GM10847 (cell line): ENCODE results near the gene CIAPIN1.

Source experiments
- POLR2A ChIP-seq: IDR thresholded peaks from 2 replicates; pipeline ENCODE4 v1.6.1; 2011; ENCODE audit not compliant: insufficient read length; ENCODE audit errors: extremely low read depth

CIAPIN1 gene

DNA sequence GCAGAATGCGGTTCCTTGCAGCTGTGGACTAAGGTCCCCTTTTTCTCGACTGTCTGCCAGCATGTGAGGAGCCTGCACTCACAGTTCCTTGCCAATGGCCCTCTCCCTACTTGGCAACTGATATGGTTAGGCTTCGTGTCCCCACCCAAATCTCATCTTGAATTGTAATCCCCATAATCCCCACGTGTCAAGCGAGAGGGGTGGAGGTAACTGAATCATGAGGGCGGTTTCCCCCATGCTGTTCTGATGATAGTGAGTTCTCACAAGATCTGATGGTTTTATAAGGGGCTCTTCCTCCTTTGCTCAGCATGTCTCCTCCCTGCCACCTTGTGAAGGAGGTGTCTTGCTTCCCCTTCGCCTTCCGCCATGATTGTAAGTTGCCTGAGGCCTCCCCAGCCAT, 19.9 kb downstream of the CIAPIN1 start:
- no peak for TF ChIP-seq POLR2A

DNA sequence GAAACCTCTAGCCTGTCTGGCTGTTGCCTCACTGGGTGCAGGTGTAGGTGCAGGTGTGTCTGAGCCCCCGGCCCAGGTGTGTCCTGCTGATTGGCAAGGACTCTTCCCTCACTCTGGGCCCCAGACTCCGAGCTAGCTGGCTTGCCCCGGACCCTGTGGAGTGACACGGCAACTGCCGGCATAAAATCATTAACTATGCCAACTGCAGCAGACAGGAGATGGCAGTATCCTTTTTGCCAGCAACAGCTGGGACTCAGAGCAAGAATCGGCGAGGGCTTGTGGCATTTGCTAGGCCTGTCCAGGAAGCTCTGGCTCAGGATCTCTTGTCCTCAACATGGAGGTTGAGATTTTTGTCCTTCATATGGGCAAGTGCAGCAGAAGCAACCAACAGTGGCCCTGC, 20.8 kb downstream of the CIAPIN1 start:
- TF ChIP-seq POLR2A: no peak

DNA sequence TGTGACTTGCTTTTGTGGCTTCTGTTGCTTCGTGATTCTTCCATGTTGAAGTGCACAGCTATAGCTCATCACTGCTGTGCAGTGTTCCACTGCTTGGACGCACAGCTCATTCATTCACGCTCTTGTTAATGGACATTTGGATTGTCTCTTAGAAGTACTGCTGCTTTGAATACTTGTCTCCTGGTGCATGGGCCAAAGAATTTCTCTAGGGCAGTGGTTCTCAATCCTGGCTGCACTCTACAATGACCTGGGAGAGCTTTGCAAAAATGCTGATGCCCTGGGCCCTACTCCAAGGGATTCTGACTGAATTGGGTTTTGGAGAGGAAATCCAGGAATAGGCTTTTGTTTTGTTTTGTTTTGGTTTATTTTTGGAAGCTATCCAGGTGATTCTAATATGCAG, 22.6 kb downstream of the CIAPIN1 start:
- TF ChIP-seq POLR2A: no peak

DNA sequence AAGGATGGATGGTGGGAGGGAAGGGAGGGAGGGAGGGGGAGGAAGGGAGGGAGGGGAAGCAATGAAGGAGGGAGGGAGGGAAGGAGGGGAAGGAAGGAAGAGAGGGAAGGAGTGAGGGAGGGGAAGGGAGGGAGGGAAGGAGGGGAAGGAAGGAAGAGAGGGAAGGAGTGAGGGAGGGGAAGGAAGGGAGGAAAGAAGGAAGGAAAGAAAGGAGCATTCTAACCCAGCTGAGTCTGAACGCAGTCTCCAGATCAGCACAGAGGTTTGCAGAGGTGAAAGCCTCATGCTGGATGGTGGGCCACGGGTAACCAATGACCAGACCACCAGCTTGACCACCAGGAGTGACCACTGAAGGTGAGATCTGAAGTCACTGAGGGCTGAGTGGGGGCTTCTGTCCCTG, 24.0 kb downstream of the CIAPIN1 start:
- TF ChIP-seq POLR2A: no peak

DNA sequence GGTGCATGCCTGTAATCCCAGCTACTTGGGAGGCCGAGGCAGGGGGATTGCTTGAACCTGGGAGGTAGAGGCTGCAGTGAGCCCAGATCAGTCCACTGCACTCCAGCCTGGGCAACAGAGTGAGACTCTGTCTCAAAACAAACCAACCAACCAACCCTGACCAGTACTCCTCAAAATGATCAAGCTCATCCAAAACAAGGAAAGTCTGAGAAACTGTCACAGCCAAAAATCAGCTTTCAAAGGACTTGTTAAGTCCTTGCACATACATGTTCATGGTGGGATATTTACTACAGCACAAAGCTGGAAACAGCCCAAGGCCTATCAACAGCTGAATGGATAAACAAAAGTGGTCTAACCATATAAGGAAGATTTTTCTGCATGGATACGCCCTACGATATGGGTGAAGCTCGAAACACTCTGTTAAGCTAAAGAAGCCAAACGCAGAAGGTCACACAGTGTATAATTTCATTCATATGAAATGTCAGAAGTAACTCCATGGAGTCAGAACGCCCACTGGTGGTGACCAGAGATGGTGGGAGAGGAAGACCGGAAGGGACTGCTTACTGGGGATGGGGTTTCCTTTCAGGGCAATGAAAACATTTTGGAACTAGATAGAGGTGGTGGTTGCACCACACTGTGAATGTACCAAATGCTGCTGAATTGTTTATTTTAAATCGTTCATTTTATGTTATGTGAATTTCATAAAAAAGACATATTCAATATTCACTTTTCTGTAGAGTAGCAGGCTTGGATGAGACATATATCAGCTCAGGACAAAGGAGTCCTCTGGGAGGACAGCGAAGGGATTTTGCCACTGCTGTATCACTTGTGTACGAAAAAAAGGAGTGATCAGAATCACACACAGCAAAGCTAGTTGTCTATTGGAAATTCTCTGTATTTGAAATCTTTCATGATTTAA, 24.9 kb downstream of the CIAPIN1 start:
- TF ChIP-seq POLR2A: no peak

DNA sequence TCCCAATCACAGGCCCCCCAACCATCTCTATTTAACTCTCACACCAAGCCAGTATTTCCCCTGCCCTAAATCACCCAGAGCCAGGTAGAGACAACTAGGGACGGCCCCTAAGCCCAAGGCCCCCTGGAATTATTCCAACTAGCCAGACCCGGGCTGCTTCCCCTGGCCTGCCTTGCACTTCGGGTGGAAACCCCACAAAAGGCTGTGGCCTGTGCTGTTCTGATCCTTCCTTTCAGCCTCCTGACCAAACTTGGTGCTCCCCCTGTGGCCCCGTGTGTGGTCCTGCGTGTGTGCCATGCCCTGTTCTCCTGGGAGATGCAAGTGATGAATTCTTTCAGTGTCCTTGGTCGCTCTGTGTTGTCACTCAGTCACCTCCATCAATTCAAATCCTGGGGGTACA, 27.7 kb downstream of the CIAPIN1 start:
- TF ChIP-seq POLR2A: no peak

DNA sequence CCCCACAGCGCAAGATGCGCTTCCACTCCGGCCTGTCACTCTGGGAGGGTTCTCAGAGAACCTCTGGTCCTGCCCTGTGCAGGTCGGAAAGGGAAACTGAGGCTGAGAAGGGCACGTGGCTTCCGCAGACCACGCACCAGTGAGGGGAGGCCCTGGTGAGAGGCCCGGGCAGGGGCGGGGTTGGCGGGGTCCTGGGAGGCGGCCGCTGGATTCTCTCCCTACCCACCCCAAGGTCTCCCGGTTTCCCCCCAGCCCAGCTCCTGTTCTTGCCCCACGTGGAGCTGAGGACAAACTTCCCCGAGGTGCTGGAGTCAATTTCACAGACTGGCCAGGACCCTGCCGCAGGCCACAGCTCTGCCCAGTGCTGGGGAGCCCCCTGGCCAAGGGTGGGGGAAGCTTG, 31.1 kb downstream of the CIAPIN1 start:
- no peak for TF ChIP-seq POLR2A

DNA sequence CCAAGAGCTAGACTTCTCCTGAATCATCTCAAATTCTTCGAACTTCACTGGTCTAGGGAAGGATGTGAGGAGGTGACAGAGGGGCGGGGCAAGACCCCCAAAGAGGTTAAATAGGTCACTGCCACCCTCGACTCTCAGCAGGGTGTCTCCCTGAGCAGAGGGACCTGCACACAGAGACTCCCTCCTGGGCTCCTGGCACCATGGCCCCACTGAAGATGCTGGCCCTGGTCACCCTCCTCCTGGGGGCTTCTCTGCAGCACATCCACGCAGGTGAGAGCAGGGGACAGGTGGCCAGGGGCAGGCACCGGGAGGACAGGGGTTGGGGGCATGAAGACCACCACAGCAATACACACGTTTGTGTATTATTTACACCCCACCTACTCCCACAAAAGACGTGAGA, 33.5 kb downstream of the CIAPIN1 start:
- no peak for TF ChIP-seq POLR2A

DNA sequence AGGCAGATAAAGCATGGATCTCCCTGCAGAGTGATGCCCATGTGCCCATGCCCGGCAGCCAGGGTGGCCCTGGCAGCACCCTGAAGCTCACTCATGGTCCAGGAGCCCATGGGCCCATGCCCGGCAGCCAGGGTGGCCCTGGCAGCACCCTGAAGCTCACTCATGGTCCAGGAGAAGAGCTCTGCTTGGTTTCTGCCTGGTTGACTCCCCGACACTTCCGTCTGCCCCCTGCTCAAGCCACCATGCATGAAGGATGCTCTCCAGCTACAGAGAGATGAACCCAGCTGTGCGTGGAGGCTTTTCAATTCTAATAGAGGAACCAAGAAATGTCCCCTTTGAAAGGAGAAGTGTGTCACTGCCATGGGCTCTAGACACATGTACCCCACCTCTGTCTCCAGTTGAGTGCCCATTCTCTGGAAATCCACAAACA, 33.9 kb downstream of the CIAPIN1 start:
- no peak for TF ChIP-seq POLR2A

DNA sequence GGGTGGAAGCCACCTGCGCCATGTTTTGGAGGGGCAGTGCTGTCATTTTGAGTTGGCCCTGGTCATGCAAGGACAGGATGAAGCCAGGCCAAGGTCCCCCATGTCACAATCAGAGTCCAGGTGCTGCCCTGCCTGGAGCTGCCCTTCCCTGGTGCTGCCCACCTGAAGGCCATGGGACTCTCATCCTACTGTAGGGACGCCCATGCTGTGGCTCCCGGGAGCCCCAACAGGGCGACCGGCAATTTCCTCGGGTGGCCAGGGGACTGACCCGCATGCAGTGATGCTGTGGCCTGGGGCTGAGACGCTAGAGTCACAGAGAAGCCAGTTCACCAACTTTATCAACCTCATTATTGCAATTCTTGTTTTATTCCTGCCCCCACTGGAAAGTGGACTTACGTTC, 34.6 kb downstream of the CIAPIN1 start:
- no peak for TF ChIP-seq POLR2A

DNA sequence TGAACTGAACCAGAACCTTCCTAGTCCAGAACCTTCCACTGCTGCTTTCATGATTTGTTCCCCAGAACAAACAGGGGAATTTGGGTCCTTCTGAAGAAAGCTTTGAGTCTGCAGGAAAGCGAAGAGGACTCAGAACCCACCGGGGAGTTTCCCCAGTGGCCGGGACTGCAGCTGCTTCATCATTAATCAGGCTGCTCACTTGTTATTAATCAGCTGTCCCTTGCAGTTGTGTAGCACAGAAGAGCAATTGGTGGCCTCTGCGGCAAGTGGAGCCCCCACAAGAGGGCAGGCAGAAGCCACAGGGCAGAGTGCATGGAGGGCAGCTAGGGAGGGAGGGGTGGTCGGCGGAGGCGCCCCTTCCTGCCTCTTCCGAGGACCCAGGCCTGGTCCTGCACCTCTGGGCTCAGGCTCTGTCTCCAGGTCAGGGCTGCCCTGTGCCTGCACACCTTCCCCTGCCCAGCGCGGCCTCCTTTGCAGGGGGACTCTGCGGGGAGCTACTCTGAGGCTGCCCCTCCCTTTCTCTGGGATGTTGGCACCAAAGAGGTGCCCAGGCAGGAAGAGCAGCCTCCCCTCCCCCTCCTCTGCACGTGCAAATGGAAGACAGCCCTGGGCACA, 35.7 kb downstream of the CIAPIN1 start:
- no peak for TF ChIP-seq POLR2A

DNA sequence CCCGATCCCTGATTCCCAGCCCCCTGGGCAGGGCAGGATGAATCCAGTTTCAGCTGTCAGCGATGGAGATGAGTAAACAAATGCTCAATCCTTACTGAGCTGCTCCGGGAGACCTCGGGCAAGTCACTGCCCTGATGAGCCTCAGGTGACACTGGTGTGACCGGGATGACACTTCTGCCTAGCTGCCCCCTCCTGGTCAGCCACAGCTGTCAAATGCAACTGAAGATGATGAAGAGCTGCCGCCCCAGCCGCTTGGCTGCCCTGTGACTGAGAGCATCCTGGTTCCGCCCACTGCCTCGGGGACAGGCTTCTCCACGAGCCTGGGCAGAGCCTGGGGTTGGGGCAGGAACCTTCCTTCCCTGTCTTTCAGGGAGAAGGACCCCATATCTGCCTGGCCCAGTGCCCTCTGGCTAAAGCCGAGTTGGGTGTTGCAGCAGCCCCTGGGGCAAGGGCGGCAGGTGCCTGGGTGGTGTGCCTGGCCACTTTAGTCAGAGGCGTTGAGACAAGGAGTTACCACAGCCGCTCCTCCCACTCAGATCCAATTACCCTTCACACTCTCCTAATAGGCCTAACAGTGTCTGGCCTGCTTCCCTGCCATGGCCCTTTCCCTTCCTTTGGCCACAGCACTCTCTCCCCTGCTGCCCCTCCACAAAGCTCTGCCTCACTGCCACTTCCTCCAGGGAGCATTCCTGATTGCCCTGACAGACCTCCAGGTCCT, 37.2 kb downstream of the CIAPIN1 start:
- TF ChIP-seq POLR2A: no peak

DNA sequence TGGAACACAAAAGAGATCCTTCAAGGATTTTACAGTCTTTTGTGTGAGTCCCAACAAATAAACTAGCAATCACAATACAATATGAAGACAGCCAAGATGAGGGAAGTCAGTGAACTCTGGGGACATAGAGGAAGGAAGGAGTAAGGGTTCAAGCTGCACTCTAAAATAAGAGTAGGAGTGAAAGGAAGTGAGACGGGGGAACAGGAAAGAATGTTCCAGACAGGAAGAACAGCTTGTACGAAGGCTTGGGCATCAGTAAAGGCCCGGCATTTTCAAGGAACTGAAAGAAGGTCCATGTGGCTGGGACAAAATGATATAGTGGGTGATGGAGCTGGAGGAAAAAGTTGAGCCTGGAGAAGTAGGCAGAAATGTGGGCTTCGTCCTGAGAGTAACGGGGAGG, 38.1 kb downstream of the CIAPIN1 start:
- no peak for TF ChIP-seq POLR2A

DNA sequence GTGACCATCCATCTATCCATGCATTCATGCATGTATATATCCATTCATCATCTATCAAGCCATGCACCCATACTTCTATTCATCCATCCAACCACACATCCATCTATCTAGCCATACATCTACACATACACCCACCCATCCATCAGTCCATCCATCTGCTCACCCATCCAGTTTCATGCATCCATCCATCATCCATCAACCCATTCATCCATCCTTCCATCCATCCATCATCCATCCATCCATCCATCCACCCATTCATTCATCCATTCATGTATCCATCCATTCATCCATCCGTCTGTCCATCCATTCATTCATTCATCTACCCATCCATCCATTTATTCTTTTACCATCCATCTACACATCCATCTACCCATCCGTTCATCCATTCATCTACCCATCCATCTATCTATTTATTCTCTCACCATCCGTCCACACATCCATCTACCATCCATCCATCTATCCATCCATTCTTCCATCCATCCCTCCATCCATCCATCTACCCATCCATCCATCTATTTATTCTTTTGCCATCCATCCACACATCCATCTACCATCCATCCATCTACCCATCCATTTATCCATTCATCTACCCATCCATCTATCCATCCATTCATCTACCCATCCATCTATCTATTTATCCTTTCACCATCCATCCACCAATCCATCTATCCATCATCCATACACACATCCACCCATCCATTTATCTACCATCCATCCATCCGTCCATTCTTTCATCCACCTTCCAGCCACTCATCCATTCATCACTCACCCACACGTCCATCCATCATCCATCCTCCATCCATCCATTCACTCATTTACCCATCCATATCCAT, 39.4 kb downstream of the CIAPIN1 start:
- TF ChIP-seq POLR2A: no peak

DNA sequence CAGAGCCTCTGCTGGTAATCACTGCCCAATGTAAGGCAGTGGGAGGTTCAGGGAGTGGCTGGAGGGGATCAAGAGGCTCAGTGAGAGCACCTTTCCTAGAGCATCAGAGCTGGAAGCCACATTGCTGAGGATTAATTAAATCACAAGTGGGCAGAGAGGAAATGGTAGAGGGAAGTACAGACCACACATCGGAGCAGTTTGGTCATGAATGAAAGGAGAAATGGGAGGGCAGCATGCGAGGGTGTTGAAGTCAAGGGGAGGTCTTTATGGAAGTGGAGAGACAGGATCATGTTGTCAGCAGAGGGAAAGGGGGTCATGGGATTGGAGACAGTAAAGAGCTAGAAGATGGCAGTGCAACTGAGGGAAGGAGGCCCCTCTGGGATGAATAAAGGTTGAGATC, 40.3 kb downstream of the CIAPIN1 start:
- no peak for TF ChIP-seq POLR2A

DNA sequence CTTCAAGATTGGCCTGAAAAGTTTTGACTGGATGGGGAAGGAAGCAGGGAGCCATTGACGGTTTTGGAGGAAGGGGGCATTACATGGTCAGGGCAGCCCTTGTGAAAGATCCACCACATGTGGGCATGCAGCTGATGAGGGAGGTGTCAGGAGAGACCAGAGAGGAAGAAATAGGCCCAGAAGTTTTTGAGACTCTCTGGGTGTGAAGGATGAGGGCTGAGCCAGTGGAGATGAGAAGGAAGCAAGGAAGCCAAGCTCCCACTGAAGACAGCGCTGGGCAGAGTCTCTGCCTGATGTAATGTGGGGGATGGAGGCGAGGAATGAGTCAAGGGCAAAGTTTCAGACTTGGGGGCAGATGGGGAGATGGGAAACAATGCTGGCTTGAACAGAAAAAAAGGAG, 42.1 kb downstream of the CIAPIN1 start:
- no peak for TF ChIP-seq POLR2A
